Pancreas (tissue), 10 donors: Measurements from ENCODE around the gene BFSP2. TPM values are rescaled to one million over a fixed set of nuclear protein-coding genes. Genes with fewer than 3 reads are reported as not detected.

Experiments used
- ATAC-seq, 4 donors: fragments of 200-7000 bp; cut with Tn5 transposase; one replicate each; pipeline versions ENCODE4 v1.8.0 to v1.9.1; 2020; ENCODE audit warnings: mild to moderate bottlenecking in 4 of 4, moderate library complexity in 4 of 4
- DNase-seq, 6 donors: peaks; one replicate each; pipeline ENCODE4 v3.0.0-alpha.2; 2020
- FAIRE-seq: peaks from 2 replicates; lab custom pipeline; 2012; peaks lifted over from hg19 to GRCh38; lab: Jason Lieb, UNC
- H3K27ac ChIP-seq, 4 donors: fragments of 200-600 bp; sonication (generic); 1 replicate in 3 of 4; 2 replicates in 1 of 4; pipeline versions ENCODE4 v1.5.0 to v1.8.0; 2020
- H3K27me3 ChIP-seq, 4 donors: fragments of 200-600 bp; one replicate each; pipeline ENCODE4 v1.8.0; 2021
- H3K36me3 ChIP-seq, 3 donors: fragments of 200-600 bp; sonication (generic) in 1 of 3; one replicate each; pipeline versions ENCODE4 v1.5.0 to v1.8.0; 2020 to 2021
- H3K4me1 ChIP-seq, 3 donors: fragments of 200-600 bp; one replicate each; pipeline ENCODE4 v1.8.0; 2021
- H3K4me3 ChIP-seq, 4 donors: fragments of 200-600 bp; sonication (generic) in 2 of 4; one replicate each; pipeline versions ENCODE4 v1.5.0 to v1.8.0; 2020 to 2021
- H3K9me3 ChIP-seq, 4 donors: fragments of 200-600 bp; one replicate each; pipeline ENCODE4 v1.8.0; 2021
- CTCF ChIP-seq, 4 donors: fragments of 200-600 bp; sonication (generic) in 3 of 4; IDR thresholded peaks; one replicate each; pipeline versions ENCODE4 v1.5.0 to v1.8.0; 2021; ENCODE audit warnings: antibody characterized with exemption in 4 of 4
- WGBS, 2 donors: extraction: QIAGEN DNeasy Blood & Tissue Kit; methylation state at CpG; one replicate each; pipeline ENCODE4 v1.1.7; 2013; 5-methylcytosine and 5-hydroxymethylcytosine counted together
- intact Hi-C, 3 donors: fragments of 100-400 bp; cut with DNase I; formaldehyde crosslinking; loops; one replicate each; pipeline versions ENCODE4 v1.11.1 to v1.14.2; 2022
- polyA plus RNA-seq, 2 donors: library from polyadenylated mRNA; stranded (reverse); fragments of 200-250 nt; gene quantifications; one replicate each; pipeline ENCODE4 v1.2.3, GENCODE V29; 2013
- total RNA-seq, 6 donors: library from RNA; stranded (reverse); fragmentation: NEBNext Ultra II Directional in 4 of 6; extraction: Animal tissue kit (Norgen Biotek cat#: 25700) in 4 of 6; gene quantifications; one replicate each; pipeline versions ENCODE4 v1.2.1 to v1.2.4, GENCODE V29; 2021 to 2023
- donor health status: healthy with polysubstance abuse.
- donor health status: DM: no; HTN: no; CAD: no; lungs with moderate emphysema.
- donor health status: DM: no; HTN: no; CAD: no.
- donor health status: control.
- donor health status: control.
- donor health status: Bipolar disorder and iron deficiency.
- donor health status: DM: yes; HTN: yes; CAD: no.
- donor health status: DM: no; HTN: no; CAD: no.
- donor health status: DM: no; HTN: no; CAD: no.
- donor health status: DM: yes; HTN: yes; CAD: no.

Gene BFSP2
- total and polyA plus RNA-seq, 8 donors = not detected

GRCh38 chr3:133368371-133369067 is 31.3 kb upstream of the BFSP2 start:
- no peak for TF ChIP-seq CTCF (IDR thresholded peaks at IDR 0.05)
- DNase-seq (no peak), FAIRE-seq (no peak), ATAC-seq (no peak)
- Histone ChIP-seq H3K27me3 (no peaks in the 10 kb centered on the region), H3K4me1 (no peaks in the 10 kb centered on the region), H3K36me3 (no peaks in the 10 kb centered on the region), H3K9me3 (no peaks in the 10 kb centered on the region), H3K27ac (no peak overlapping the region), H3K4me3 (no peak overlapping the region)
- 51 to 65% methylated on average over 4 of the region's 4 CpGs for WGBS, 2 donors
- intact Hi-C loops = no loop called here

- no peak for FAIRE-seq
- no peak for DNase-seq
- no peak for TF ChIP-seq CTCF (IDR thresholded peaks at IDR 0.05)
- no peaks in the 10 kb centered on the region for H3K27me3 ChIP-seq
- H3K4me1 ChIP-seq = no peaks in the 10 kb centered on the region
- ATAC-seq = no peak
- H3K4me3 ChIP-seq = no peak overlapping the region
- H3K36me3 ChIP-seq = no peaks in the 10 kb centered on the region
- WGBS, 2 donors = 77 to 83% methylated on average over 9 of the region's 9 CpGs
- no peak overlapping the region for H3K27ac ChIP-seq
- no peaks in the 10 kb centered on the region for H3K9me3 ChIP-seq
- intact Hi-C loops = no loop called here
Observed at GRCh38 chr3:133369068-133369440, 30.8 kb upstream of the BFSP2 start.

GRCh38 chr3:133371181-133371580 is 28.7 kb upstream of the BFSP2 start:
- no peak for ATAC-seq
- Histone ChIP-seq H3K4me1 (no peaks in the 10 kb centered on the region), H3K36me3 (no peaks in the 10 kb centered on the region), H3K27ac (no peak overlapping the region), H3K9me3 (no peaks in the 10 kb centered on the region), H3K27me3 (no peaks in the 10 kb centered on the region), H3K4me3 (no peak overlapping the region)
- WGBS, 2 donors = 89 to 93% methylated on average over 2 of the region's 2 CpGs
- intact Hi-C loops = no loop called here
- no peak for FAIRE-seq
- TF ChIP-seq CTCF (IDR thresholded peaks at IDR 0.05) = no peak
- DNase-seq = no peak

GRCh38 chr3:133371676-133372075 is 28.2 kb upstream of the BFSP2 start:
- Histone ChIP-seq H3K27me3 (no peaks in the 10 kb centered on the region), H3K36me3 (no peaks in the 10 kb centered on the region), H3K27ac (no peak overlapping the region), H3K4me1 (no peaks in the 10 kb centered on the region), H3K4me3 (no peak overlapping the region), H3K9me3 (no peaks in the 10 kb centered on the region)
- intact Hi-C loops = no loop called here
- no peak for TF ChIP-seq CTCF (IDR thresholded peaks at IDR 0.05)
- no peak for ATAC-seq
- 91 to 100% methylated on average over 1 of the region's 1 CpG for WGBS, 2 donors
- DNase-seq = no peak
- FAIRE-seq = no peak

- Histone ChIP-seq H3K27ac (no peak overlapping the region), H3K9me3 (no peaks in the 10 kb centered on the region), H3K4me3 (no peak overlapping the region), H3K4me1 (no peaks in the 10 kb centered on the region), H3K36me3 (no peaks in the 10 kb centered on the region), H3K27me3 (no peaks in the 10 kb centered on the region)
- intact Hi-C loops = no loop called here
- 64 to 71% methylated on average over 4 of the region's 4 CpGs for WGBS, 2 donors
- no peak for FAIRE-seq
- DNase-seq = no peak
- ATAC-seq = no peak
- no peak for TF ChIP-seq CTCF (IDR thresholded peaks at IDR 0.05)
Observed at GRCh38 chr3:133374708-133375402, 25.0 kb upstream of the BFSP2 start.
